ENCODE measurements around the gene HACD4. TPM values are rescaled to one million over a fixed set of nuclear protein-coding genes. Genes with fewer than 3 reads are reported as not detected.

Gene HACD4, protein sequence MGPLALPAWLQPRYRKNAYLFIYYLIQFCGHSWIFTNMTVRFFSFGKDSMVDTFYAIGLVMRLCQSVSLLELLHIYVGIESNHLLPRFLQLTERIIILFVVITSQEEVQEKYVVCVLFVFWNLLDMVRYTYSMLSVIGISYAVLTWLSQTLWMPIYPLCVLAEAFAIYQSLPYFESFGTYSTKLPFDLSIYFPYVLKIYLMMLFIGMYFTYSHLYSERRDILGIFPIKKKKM
- total RNA-seq (1.2 and 1.4 TPM in 2 replicates), polyA plus RNA-seq (1.2 and 1.3 TPM in 2 replicates), polyA minus RNA-seq (2.3 and 2.6 TPM in 2 replicates), Bru-seq, nascent RNA (percentile 42 among the genes with signal in this experiment), BruChase-seq, experiment 1, labeled RNA remaining after a 6-hour chase (percentile 29 among the genes with signal in this experiment), BruChase-seq, experiment 2, labeled RNA remaining after a 2-hour chase (percentile 32 among the genes with signal in this experiment)
- 1.1 TPM in 2 replicates for polyA plus RNA-seq (2011; cell fraction: cytosol; rRNA removed)
- 1.0 and 1.2 TPM in 2 replicates for polyA plus RNA-seq (2011; cell fraction: nucleus; rRNA removed)
- 1.6 and 2.0 TPM in 2 replicates for polyA plus RNA-seq (2012)
- not detected for polyA minus RNA-seq (2011; cell fraction: cytosol; rRNA and poly(A)+ RNA removed)
- polyA minus RNA-seq (2011; cell fraction: nucleus; rRNA and poly(A)+ RNA removed) = 1.4 and 2.0 TPM in 2 replicates
- long read RNA-seq, full-length matches to known transcripts = 1 of 6 reads
- long read RNA-seq, partial matches to known transcripts = 0 of 6 reads
- long read RNA-seq, other reads (novel, unspliced or antisense) = 5 of 6 reads

DNA sequence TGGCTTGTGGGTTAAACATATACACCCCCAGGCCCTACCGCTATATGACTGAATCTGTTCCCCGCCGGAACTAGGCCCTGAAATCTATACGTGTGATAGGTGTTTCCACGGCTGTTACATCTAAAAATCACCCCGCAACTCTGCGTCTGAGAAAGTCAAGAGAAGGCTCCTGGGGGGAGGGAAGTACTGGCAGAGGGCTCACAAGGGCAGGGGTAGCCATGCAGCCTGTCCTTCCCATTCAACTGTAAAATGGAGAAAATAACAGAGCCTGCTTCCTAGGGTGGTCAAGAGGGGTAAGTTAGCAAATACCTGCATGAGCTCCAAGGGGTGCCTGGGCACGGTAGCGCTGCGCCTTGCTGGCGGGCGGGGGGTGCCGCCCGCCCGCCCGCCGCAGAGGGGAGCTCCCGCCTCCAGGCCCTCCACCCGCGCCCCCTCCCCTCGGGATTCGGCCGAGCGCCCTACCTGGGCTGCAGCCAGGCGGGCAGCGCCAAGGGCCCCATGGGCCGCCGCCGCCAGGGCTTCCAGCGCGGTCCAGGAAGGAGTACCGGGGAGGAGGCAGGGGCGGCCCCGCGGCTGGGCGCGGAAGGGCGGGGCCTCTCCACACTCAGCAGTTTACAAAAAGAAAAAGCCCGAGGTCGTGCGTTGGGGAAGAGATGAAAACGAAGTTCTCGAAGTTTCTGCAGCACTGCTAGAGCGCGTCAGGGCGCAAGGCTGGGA is at the start of gene HACD4:
Gene HACD4, minus strand, starts transcription at position 550 of the 717 bp plus-strand sequence. Its CDS starts 50 bp downstream, at position 500.
- ChIA-PET CTCF (interaction anchor here (0.6 to 1.8 kb wide), 5 partner anchors 10 to 80 kb away, joined by 3 to 8 read pairs (median 3); no protein-coding TSS in a partner anchor), POLR2A (interaction anchor here (0.8 kb wide), 1 partner anchor 27 kb away, joined by 3 read pairs; no protein-coding TSS in a partner anchor)
- Histone ChIP-seq H3K4me3 (replicated peaks in 1 of 3; ENCODE audit: insufficient read depth in 1 of 3, low read depth in 1 of 3, low read length in 3 of 3) (peak within 1 kb of the TSS; percentile 37 to 52 (median 43)), H3K9ac (replicated peaks; ENCODE audit: extremely low read depth, insufficient read depth, low read length) (no peak within 1 kb of the TSS), H2AFZ (ENCODE audit: low read depth, low read length) (peak within 1 kb of the TSS; percentile 80), H3K27ac (ENCODE audit: insufficient read depth, low read depth, low read length) (no peak within 1 kb of the TSS), H3K36me3 (ENCODE audit: control insufficient read depth in 2 of 2, extremely low read depth in 1 of 2, insufficient read depth in 2 of 2, low read length in 2 of 2) (no peaks in the 10 kb centered on the region), H3K79me2 (ENCODE audit: control insufficient read depth, insufficient read depth, low read length) (no peaks in the 10 kb centered on the region), H3K4me2 (ENCODE audit: insufficient read depth, low read length) (peak within 1 kb of the TSS; percentile 43), H4K20me1 (replicated peaks; ENCODE audit: control insufficient read depth, extremely low read depth, insufficient read depth, low read length) (no peaks in the 10 kb centered on the region), H3K9me3 (replicated peaks; ENCODE audit: control insufficient read depth, insufficient read depth, low read length) (no peaks in the 10 kb centered on the region), H3K9me1 (replicated peaks; ENCODE audit: control insufficient read depth, extremely low read depth, insufficient read depth, low read length) (no peaks in the 10 kb centered on the region), H3K27me3 (ENCODE audit: control insufficient read depth in 2 of 2, insufficient read depth in 2 of 2, low read length in 2 of 2) (no peaks in the 10 kb centered on the region), H3K4me1 (ENCODE audit: control insufficient read depth, extremely low read depth, insufficient read depth, low read length) (peaks cover 6% of the 10 kb centered on the region)
- BruUV-seq (replicated peaks) = no TSS peak
- TF ChIP-seq FOS (IDR thresholded peaks at IDR 0.05; ENCODE audit: borderline replicate concordance, insufficient read depth, low read length) = no peak
- TF ChIP-seq, protein P1, sequence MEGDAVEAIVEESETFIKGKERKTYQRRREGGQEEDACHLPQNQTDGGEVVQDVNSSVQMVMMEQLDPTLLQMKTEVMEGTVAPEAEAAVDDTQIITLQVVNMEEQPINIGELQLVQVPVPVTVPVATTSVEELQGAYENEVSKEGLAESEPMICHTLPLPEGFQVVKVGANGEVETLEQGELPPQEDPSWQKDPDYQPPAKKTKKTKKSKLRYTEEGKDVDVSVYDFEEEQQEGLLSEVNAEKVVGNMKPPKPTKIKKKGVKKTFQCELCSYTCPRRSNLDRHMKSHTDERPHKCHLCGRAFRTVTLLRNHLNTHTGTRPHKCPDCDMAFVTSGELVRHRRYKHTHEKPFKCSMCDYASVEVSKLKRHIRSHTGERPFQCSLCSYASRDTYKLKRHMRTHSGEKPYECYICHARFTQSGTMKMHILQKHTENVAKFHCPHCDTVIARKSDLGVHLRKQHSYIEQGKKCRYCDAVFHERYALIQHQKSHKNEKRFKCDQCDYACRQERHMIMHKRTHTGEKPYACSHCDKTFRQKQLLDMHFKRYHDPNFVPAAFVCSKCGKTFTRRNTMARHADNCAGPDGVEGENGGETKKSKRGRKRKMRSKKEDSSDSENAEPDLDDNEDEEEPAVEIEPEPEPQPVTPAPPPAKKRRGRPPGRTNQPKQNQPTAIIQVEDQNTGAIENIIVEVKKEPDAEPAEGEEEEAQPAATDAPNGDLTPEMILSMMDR (IDR thresholded peaks at IDR 0.05; ENCODE audit: extremely low read depth in 1 of 2, insufficient read depth in 1 of 2, low read depth in 1 of 2, low read length in 2 of 2) = no peak
- no peak for TF ChIP-seq POLR2A (IDR thresholded peaks at IDR 0.05; ENCODE audit: low read depth, low read length)
- no peak for TF ChIP-seq JUN (IDR thresholded peaks at IDR 0.05; ENCODE audit: borderline replicate concordance, insufficient read depth, insufficient read length, low read depth)
- TF ChIP-seq EZH2 (IDR thresholded peaks at IDR 0.05; ENCODE audit: borderline replicate concordance, low read depth, low read length, severe bottlenecking) = no peak
- TF ChIP-seq MYC (IDR thresholded peaks at IDR 0.05; ENCODE audit: low read depth, low read length) = no peak
- TF ChIP-seq POLR2AphosphoS5 (IDR thresholded peaks at IDR 0.05; ENCODE audit: insufficient read depth, low read depth, low read length) = no peak
- FAIRE-seq (no peak), DNase-seq (ENCODE audit: low read depth, low spot score) (peak; percentile 13)
- dilution Hi-C loops (cut with MboI; ENCODE audit: extremely low pct_ligation_motif_present, low sequenced_read_pairs) = no loop called here
- intact Hi-C loops (cut with micrococcal nuclease) = no loop called here
